ENCODE results near the gene RBP5.

RBP5 gene

GRCh38 chr12:7073946-7074345, 54.7 kb downstream of the RBP5 start:
- DNase-seq (ENCODE audit: low spot score), result peak; percentile 5
